Lung (tissue), 12 donors: ENCODE measurements around the gene TULP4. TPM values are rescaled to one million over a fixed set of nuclear protein-coding genes. Genes with fewer than 3 reads are reported as not detected.

Experiments used
- ATAC-seq: fragments of 200-7000 bp; cut with Tn5 transposase; one replicate; pipeline ENCODE4 v1.9.1; 2020; ENCODE audit warnings: moderate number of reproducible peaks; ENCODE audit not compliant: insufficient read depth, low FRiP score
- DNase-seq, 3 donors: peaks; one replicate each; pipeline ENCODE4 v3.0.0-alpha.2; 2013 to 2017
- H3K27ac ChIP-seq, 2 donors: one replicate each; pipeline ENCODE4 v1.5.1; 2013; ENCODE audit warnings: mild to moderate bottlenecking in 2 of 2, moderate library complexity in 2 of 2, control low read depth in 1 of 2, inconsistent platforms in 1 of 2, low read depth in 1 of 2, low read length in 1 of 2
- H3K27me3 ChIP-seq, 3 donors: one replicate each; pipeline ENCODE4 v1.5.1; 2013; ENCODE audit warnings: low read length in 2 of 3; ENCODE audit not compliant: control insufficient read depth in 3 of 3, insufficient read depth in 3 of 3
- H3K36me3 ChIP-seq, 4 donors: one replicate each; pipeline ENCODE4 v1.5.1; 2013; ENCODE audit warnings: low read length in 4 of 4, mild to moderate bottlenecking in 1 of 4, moderate library complexity in 1 of 4; ENCODE audit not compliant: control insufficient read depth in 4 of 4, insufficient read depth in 4 of 4
- H3K4me1 ChIP-seq, 5 donors: one replicate each; pipeline ENCODE4 v1.5.1; 2013; ENCODE audit warnings: low read length in 5 of 5, mild to moderate bottlenecking in 2 of 5, moderate library complexity in 1 of 5; ENCODE audit not compliant: control insufficient read depth in 5 of 5, insufficient read depth in 5 of 5
- H3K4me3 ChIP-seq: one replicate; pipeline ENCODE4 v1.5.1; 2013; ENCODE audit warnings: mild to moderate bottlenecking, control low read depth, moderate library complexity
- H3K9ac ChIP-seq, 2 donors: one replicate each; pipeline ENCODE4 v1.5.1; 2013; ENCODE audit warnings: low read length in 2 of 2, control low read depth in 1 of 2; ENCODE audit not compliant: insufficient read depth in 1 of 2
- H3K9me3 ChIP-seq, 4 donors: one replicate each; pipeline ENCODE4 v1.5.1; 2013; ENCODE audit warnings: low read length in 3 of 4, mild to moderate bottlenecking in 1 of 4, moderate library complexity in 1 of 4; ENCODE audit not compliant: control insufficient read depth in 4 of 4, insufficient read depth in 3 of 4
- CTCF ChIP-seq: IDR thresholded peaks from 2 replicates; pipeline ENCODE4 v1.5.1; 2012; ENCODE audit warnings: mild to moderate bottlenecking; ENCODE audit errors: control extremely low read depth, extremely low read depth
- WGBS, 2 donors: extraction: QIAGEN DNeasy Blood & Tissue Kit; methylation state at CpG; one replicate each; pipeline ENCODE4 v1.1.7; 2013; 5-methylcytosine and 5-hydroxymethylcytosine counted together
- polyA plus RNA-seq, 2 donors: library from polyadenylated mRNA; stranded (reverse); fragments of 200-250 nt; gene quantifications; one replicate each; pipeline ENCODE4 v1.2.1, GENCODE V29; 2013
- total RNA-seq, 2 donors: library from RNA; depleted of rRNA in 1 of 2; stranded (reverse); fragments of >200 nt in 1 of 2; gene quantifications; one replicate each; pipeline ENCODE4 v1.2.1, GENCODE V29; 2014 to 2021
- donor health status: control.
- donor health status: control.
- donor health status: Bipolar disorder and iron deficiency.
- donor health status: healthy.
- donor health status: DM: yes; HTN: yes; CAD: no.

The TULP4 gene
- total and polyA plus RNA-seq, 4 donors: 4.5 to 147 (median 39.2) TPM

DNA sequence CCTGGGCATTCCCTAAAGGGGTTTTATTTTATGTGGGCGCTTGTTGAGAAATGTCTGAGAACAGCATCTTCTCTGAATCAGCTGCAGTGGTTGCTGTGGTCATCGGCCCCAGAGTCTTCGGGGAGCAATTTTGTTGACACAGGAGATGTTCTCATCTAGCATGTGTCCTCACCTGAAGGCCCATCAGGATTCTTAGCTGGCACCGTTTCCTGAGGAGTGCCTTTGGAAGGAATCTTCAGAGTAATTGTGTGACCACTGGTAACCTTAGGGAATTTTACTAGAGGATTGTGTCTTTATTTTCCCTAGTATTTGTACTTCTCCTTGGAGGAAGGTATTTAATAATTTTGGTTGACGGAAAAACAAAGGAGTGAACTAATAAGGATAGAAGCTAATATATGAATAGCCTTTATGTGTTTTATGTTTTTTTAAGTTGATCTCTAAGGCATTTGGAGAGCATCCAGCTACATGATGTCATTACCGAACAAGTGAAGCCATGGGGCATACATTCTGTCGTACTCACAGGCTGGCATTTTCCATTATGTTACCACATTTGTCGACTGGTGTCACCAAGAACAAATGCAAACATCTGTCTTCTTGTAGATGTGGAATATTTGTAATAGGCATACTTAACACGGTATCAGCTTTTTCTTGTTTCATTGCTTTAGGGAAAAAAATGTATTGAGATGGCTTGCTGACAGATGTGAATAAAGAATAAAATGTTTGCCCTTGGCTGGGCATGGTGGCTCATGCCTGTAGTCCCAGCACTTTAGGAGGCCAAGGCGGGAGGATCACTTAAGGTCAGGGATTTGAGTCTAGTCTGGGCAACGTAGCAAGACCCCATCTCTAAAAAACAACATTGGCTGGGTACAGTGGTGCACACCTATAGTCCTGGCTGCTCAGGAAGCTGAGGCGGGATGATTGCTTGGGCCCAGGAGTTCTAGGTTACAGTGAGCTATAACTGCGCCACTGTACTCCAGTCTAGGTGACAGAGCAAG is 41.9 kb downstream of the TULP4 start:
- no peak overlapping the region for H3K9ac ChIP-seq
- no peaks in the 10 kb centered on the region for H3K36me3 ChIP-seq
- H3K27me3 ChIP-seq: no peaks in the 10 kb centered on the region
- DNase-seq (no peak), ATAC-seq (no peak)
- no peaks in the 10 kb centered on the region for H3K9me3 ChIP-seq
- WGBS, 2 donors: 91% methylated on average over 13 of the region's 13 CpGs
- TF ChIP-seq CTCF: no peak
- no peak overlapping the region for H3K4me3 ChIP-seq
- no peak overlapping the region for H3K27ac ChIP-seq
- H3K4me1 ChIP-seq: peaks cover 0 to 2% (median 0%) of the 10 kb centered on the region in 5 donors

DNA sequence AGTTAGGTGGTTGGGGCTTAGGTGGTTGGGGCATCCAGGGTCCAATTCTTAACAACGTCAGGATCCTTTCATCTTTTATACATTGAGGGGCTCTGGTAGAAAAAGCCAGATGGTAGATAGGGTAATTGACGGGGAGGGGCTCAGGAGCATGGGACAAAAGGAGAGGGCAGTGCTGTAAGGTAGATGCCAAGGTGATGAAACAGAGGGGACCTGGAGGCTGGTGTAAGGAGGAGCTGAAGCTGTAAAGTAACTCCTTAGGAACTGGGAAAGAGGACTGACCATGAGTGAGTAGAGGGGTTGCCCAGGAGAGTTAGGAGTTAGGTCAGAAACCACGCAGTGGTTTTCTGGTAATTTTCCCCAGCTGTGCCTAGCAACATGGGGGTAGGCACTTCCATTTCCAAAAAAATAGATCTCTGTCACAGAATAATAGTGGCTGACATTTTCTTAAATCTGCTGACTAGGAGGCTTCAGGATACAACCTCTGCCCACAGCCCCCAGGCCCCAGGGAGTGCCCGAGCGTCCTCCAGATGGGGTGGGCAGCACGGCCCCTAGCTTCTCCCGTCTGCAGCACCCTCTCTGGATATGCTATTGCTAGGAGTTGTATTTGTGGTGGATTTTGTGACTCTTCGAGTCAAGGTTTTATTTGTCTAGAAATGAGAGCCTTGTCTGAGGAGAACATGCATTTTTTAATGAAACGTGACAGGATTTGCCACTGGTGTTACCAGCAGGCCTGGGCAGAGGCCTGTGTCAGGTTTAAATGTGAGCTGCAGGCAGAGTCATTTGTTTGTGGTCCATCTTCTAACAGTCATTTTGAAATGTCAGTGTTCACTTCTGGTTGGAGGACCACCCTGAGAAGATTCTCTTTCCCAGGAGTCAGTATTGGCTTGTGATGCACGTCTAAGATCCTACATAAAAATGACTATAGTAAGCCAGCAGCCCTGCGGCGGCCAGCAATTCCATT is 44.6 kb downstream of the TULP4 start:
- no peak overlapping the region for H3K9ac ChIP-seq
- H3K9me3 ChIP-seq: no peaks in the 10 kb centered on the region
- no peaks in the 10 kb centered on the region for H3K36me3 ChIP-seq
- no peaks in the 10 kb centered on the region for H3K27me3 ChIP-seq
- H3K4me3 ChIP-seq: no peak overlapping the region
- H3K27ac ChIP-seq: no peak overlapping the region
- DNase-seq (no peak), ATAC-seq (no peak)
- 94 to 96% methylated on average over 12 of the region's 12 CpGs for WGBS, 2 donors
- peaks cover 0 to 7% (median 0%) of the 10 kb centered on the region in 5 donors for H3K4me1 ChIP-seq
- no peak for TF ChIP-seq CTCF

GRCh38 chr6:158357570-158358216 is 45.4 kb downstream of the TULP4 start:
- no peaks in the 10 kb centered on the region for H3K9me3 ChIP-seq
- no peak overlapping the region for H3K27ac ChIP-seq
- H3K9ac ChIP-seq: no peak overlapping the region
- H3K27me3 ChIP-seq: no peaks in the 10 kb centered on the region
- peaks cover 0 to 7% (median 0%) of the 10 kb centered on the region in 5 donors for H3K4me1 ChIP-seq
- DNase-seq: no peak
- TF ChIP-seq CTCF: no peak
- H3K4me3 ChIP-seq: no peak overlapping the region
- WGBS, 2 donors: 84 to 91% methylated on average over 7 of the region's 7 CpGs
- no peaks in the 10 kb centered on the region for H3K36me3 ChIP-seq
- no peak for ATAC-seq
